Stimulated activated CD8-positive, alpha-beta memory T cell treated with anti-CD3 and anti-CD28 coated beads, Interleukin-7, amount 100 ng/mL, for 1 hour (primary cell): ENCODE results near the gene BCL2L13.
"Not testable (repeated sequence)": the region's sequence is repeated elsewhere in the genome, so short reads cannot be mapped to it uniquely, and the experiment has no call there.

ENCODE experiments used
- DNase-seq, 2 donors: peaks; one replicate each; pipeline ENCODE4 v3.0.0-alpha.2; 2020; ENCODE audit warnings: low read depth in 2 of 2

BCL2L13 gene

GRCh38 chr22:17761138-17761488, 122.6 kb downstream of the BCL2L13 start:
- DNase-seq: no peak

GRCh38 chr22:17763442-17763841, 124.9 kb downstream of the BCL2L13 start:
- not testable (repeated sequence) for DNase-seq

GRCh38 chr22:17764036-17764435, 125.5 kb downstream of the BCL2L13 start:
- DNase-seq: no peak

GRCh38 chr22:17764852-17765251, 126.3 kb downstream of the BCL2L13 start:
- not testable (repeated sequence) for DNase-seq

- peak in 1 of 2 donors; percentile 23 for DNase-seq
These were observed 128.9 kb downstream of the BCL2L13 start for GRCh38 chr22:17767233-17768065.

GRCh38 chr22:17769013-17769715, 130.6 kb downstream of the BCL2L13 start:
- no peak for DNase-seq

- DNase-seq: no peak
These were observed 131.1 kb downstream of the BCL2L13 start for GRCh38 chr22:17769716-17770082.

GRCh38 chr22:17770180-17771077, 131.9 kb downstream of the BCL2L13 start:
- DNase-seq: no peak

- DNase-seq: no peak
These were observed 133.8 kb downstream of the BCL2L13 start for GRCh38 chr22:17772249-17772957.

GRCh38 chr22:17772958-17773605, 134.5 kb downstream of the BCL2L13 start:
- DNase-seq: no peak

- peak in 1 of 2 donors; percentile 30 for DNase-seq
These were observed 135.1 kb downstream of the BCL2L13 start for GRCh38 chr22:17773606-17774205.

GRCh38 chr22:17774206-17774925, 135.8 kb downstream of the BCL2L13 start, which contains the start of gene BID:
Gene BID, minus strand, starts transcription at chr22:17774469. Its CDS starts 24,353 bp downstream, at chr22:17750116.
- DNase-seq: no peak

- no peak for DNase-seq
These were observed 136.5 kb downstream of the BCL2L13 start for GRCh38 chr22:17774926-17775685.

- no peak for DNase-seq
These were observed 137.4 kb downstream of the BCL2L13 start for GRCh38 chr22:17775781-17776465.

- DNase-seq: peak in 1 of 2 donors; percentile 42
These were observed 138.6 kb downstream of the BCL2L13 start for GRCh38 chr22:17777005-17777716.

GRCh38 chr22:17777717-17778044, 139.1 kb downstream of the BCL2L13 start:
- no peak for DNase-seq

GRCh38 chr22:17778412-17778976, 139.9 kb downstream of the BCL2L13 start:
- no peak for DNase-seq
